Muscle layer of colon (tissue), 2 donors: ENCODE results near the gene CDYL.

Source experiments
- H3K27ac ChIP-seq: one replicate; pipeline ENCODE4 v1.7.0; 2013; ENCODE audit warnings: low read depth, mild to moderate bottlenecking, low read length, moderate library complexity
- H3K27me3 ChIP-seq, 2 donors: one replicate each; pipeline ENCODE4 v1.7.0; 2013; ENCODE audit warnings: low read length in 2 of 2, mild to moderate bottlenecking in 2 of 2; ENCODE audit not compliant: insufficient read depth in 2 of 2, control insufficient read depth in 1 of 2
- H3K36me3 ChIP-seq: one replicate; pipeline ENCODE4 v1.7.0; 2013; ENCODE audit warnings: mild to moderate bottlenecking, low read length; ENCODE audit not compliant: insufficient read depth
- H3K4me1 ChIP-seq: one replicate; pipeline ENCODE4 v1.7.0; 2013; ENCODE audit warnings: mild to moderate bottlenecking, low read length; ENCODE audit not compliant: insufficient read depth
- H3K4me3 ChIP-seq, 2 donors: one replicate each; pipeline ENCODE4 v1.7.0; 2013; ENCODE audit warnings: low read length in 2 of 2, low read depth in 1 of 2, mild to moderate bottlenecking in 1 of 2, moderate library complexity in 1 of 2
- H3K9ac ChIP-seq: one replicate; pipeline ENCODE4 v1.7.0; 2013; ENCODE audit warnings: low read length
- H3K9me3 ChIP-seq: one replicate; pipeline ENCODE4 v1.7.0; 2013; ENCODE audit warnings: mild to moderate bottlenecking, low read length
- donor health status: abdominal sarcoma.
- donor health status: Adenocarcinoma of cecum.

Gene CDYL

GRCh38 chr6:4903751-4904370 is 127.7 kb downstream of the CDYL start:
- no peaks in the 10 kb centered on the region for H3K27me3 ChIP-seq
- H3K27ac ChIP-seq: no peak overlapping the region
- no peak overlapping the region for H3K9ac ChIP-seq
- no peaks in the 10 kb centered on the region for H3K36me3 ChIP-seq
- H3K9me3 ChIP-seq: no peaks in the 10 kb centered on the region
- H3K4me3 ChIP-seq: no peak overlapping the region
- no peaks in the 10 kb centered on the region for H3K4me1 ChIP-seq

GRCh38 chr6:4904461-4905025 is 128.3 kb downstream of the CDYL start:
- Histone ChIP-seq H3K4me1 (no peaks in the 10 kb centered on the region), H3K9me3 (no peaks in the 10 kb centered on the region), H3K4me3 (no peak overlapping the region), H3K9ac (no peak overlapping the region), H3K27ac (no peak overlapping the region), H3K36me3 (peaks cover 4% of the 10 kb centered on the region), H3K27me3 (no peaks in the 10 kb centered on the region)

- peaks cover 4% of the 10 kb centered on the region for H3K36me3 ChIP-seq
- no peak overlapping the region for H3K27ac ChIP-seq
- no peaks in the 10 kb centered on the region for H3K27me3 ChIP-seq
- no peaks in the 10 kb centered on the region for H3K9me3 ChIP-seq
- no peak overlapping the region for H3K9ac ChIP-seq
- H3K4me3 ChIP-seq: no peak overlapping the region
- H3K4me1 ChIP-seq: peaks cover 6% of the 10 kb centered on the region
Observed at GRCh38 chr6:4905826-4906225, 129.6 kb downstream of the CDYL start.

- no peak overlapping the region for H3K27ac ChIP-seq
- H3K4me3 ChIP-seq: no peak overlapping the region
- peaks cover 4% of the 10 kb centered on the region for H3K36me3 ChIP-seq
- no peaks in the 10 kb centered on the region for H3K27me3 ChIP-seq
- no peaks in the 10 kb centered on the region for H3K9me3 ChIP-seq
- no peak overlapping the region for H3K9ac ChIP-seq
- peaks cover 6% of the 10 kb centered on the region for H3K4me1 ChIP-seq
Observed at GRCh38 chr6:4906293-4907276, 130.4 kb downstream of the CDYL start.

GRCh38 chr6:4907602-4908001 is 131.4 kb downstream of the CDYL start:
- Histone ChIP-seq H3K4me3 (no peak overlapping the region), H3K9me3 (no peaks in the 10 kb centered on the region), H3K27ac (no peak overlapping the region), H3K27me3 (no peaks in the 10 kb centered on the region), H3K36me3 (peaks cover 4% of the 10 kb centered on the region), H3K9ac (no peak overlapping the region), H3K4me1 (peaks cover 6% of the 10 kb centered on the region)

GRCh38 chr6:4908062-4908461 is 131.9 kb downstream of the CDYL start:
- no peak overlapping the region for H3K27ac ChIP-seq
- H3K9ac ChIP-seq: no peak overlapping the region
- peaks cover 4% of the 10 kb centered on the region for H3K36me3 ChIP-seq
- H3K9me3 ChIP-seq: no peaks in the 10 kb centered on the region
- H3K4me3 ChIP-seq: no peak overlapping the region
- H3K4me1 ChIP-seq: peaks cover 6% of the 10 kb centered on the region
- no peaks in the 10 kb centered on the region for H3K27me3 ChIP-seq

GRCh38 chr6:4909063-4909706 is 133.0 kb downstream of the CDYL start:
- no peaks in the 10 kb centered on the region for H3K9me3 ChIP-seq
- H3K36me3 ChIP-seq: peaks cover 4% of the 10 kb centered on the region
- no peak overlapping the region for H3K4me3 ChIP-seq
- H3K4me1 ChIP-seq: peaks cover 16% of the 10 kb centered on the region
- no peaks in the 10 kb centered on the region for H3K27me3 ChIP-seq
- no peak overlapping the region for H3K27ac ChIP-seq
- H3K9ac ChIP-seq: no peak overlapping the region

- no peaks in the 10 kb centered on the region for H3K27me3 ChIP-seq
- H3K36me3 ChIP-seq: peaks cover 4% of the 10 kb centered on the region
- H3K4me1 ChIP-seq: peaks cover 26% of the 10 kb centered on the region
- H3K27ac ChIP-seq: no peak overlapping the region
- H3K9me3 ChIP-seq: no peaks in the 10 kb centered on the region
- H3K4me3 ChIP-seq: no peak overlapping the region
- H3K9ac ChIP-seq: no peak overlapping the region
Observed at GRCh38 chr6:4910037-4910760, 134.0 kb downstream of the CDYL start.

- H3K27me3 ChIP-seq: no peaks in the 10 kb centered on the region
- no peak overlapping the region for H3K4me3 ChIP-seq
- H3K9ac ChIP-seq: no peak overlapping the region
- no peak overlapping the region for H3K27ac ChIP-seq
- peaks cover 28% of the 10 kb centered on the region for H3K4me1 ChIP-seq
- no peaks in the 10 kb centered on the region for H3K9me3 ChIP-seq
- peaks cover 4% of the 10 kb centered on the region for H3K36me3 ChIP-seq
Observed at GRCh38 chr6:4912559-4912958, 136.4 kb downstream of the CDYL start.

GRCh38 chr6:4913705-4914419 is 137.7 kb downstream of the CDYL start:
- Histone ChIP-seq H3K9ac (no peak overlapping the region), H3K27me3 (no peaks in the 10 kb centered on the region), H3K4me3 (no peak overlapping the region), H3K27ac (no peak overlapping the region), H3K36me3 (peaks cover 4% of the 10 kb centered on the region), H3K9me3 (no peaks in the 10 kb centered on the region), H3K4me1 (peaks cover 28% of the 10 kb centered on the region)
